ENCODE data around the gene CAPG. TPM values are rescaled to one million over a fixed set of nuclear protein-coding genes. Genes with fewer than 3 reads are reported as not detected.

CAPG gene
- total and polyA plus RNA-seq, 10 of the 15 experiments (the other 5 are each of a cell fraction or from before 2014, with no cell fraction given), result 26.3 to 192 (median 100) TPM

- BruUV-seq (replicated peaks), result no TSS peak
- POLR2A ChIA-PET, result no interaction called here
- ATAC-seq (no peak), FAIRE-seq (no peak), DNase-seq (ENCODE audit: low read depth, low spot score) (no peak)
- WGBS (ENCODE audit: insufficient coverage, insufficient replicate concordance, low lambda C conversion rate, missing lambda C conversion rate), result 80% methylated on average over 5 of the region's 5 CpGs
- RAD21 ChIA-PET (ENCODE audit: unreplicated experiment), result interaction anchor here (0.6 to 1.7 kb wide), 3 partner anchors 80 to 135 kb away, joined by 3 to 5 read pairs (median 4); no protein-coding TSS in a partner anchor
- Histone ChIP-seq H3K4me2 (ENCODE audit: control insufficient read depth, insufficient read depth) (no peak overlapping the region), H3K9me3 (replicated peaks; ENCODE audit: control insufficient read depth, insufficient read depth, low read length) (no peaks in the 10 kb centered on the region), H3K27ac (ENCODE audit: control insufficient read depth, insufficient read depth) (no peak overlapping the region), H3K27me3 (replicated peaks in 1 of 2; ENCODE audit: control insufficient read depth in 2 of 2, insufficient read depth in 2 of 2, low read length in 1 of 2) (no peaks in the 10 kb centered on the region), H4K20me1 (ENCODE audit: control insufficient read depth, insufficient read depth) (no peaks in the 10 kb centered on the region), H3K36me3 (ENCODE audit: control insufficient read depth in 2 of 2, insufficient read depth in 2 of 2, low read length in 1 of 2) (no peaks in the 10 kb centered on the region), H3K4me1 (ENCODE audit: control insufficient read depth, insufficient read depth, low read length) (peaks cover 8% of the 10 kb centered on the region; the same call in 1 of the 2 replicates), H3K9ac (ENCODE audit: control insufficient read depth, insufficient read depth, low read length) (no peak overlapping the region), H3K79me2 (ENCODE audit: control insufficient read depth, insufficient read depth, low read length) (no peaks in the 10 kb centered on the region), H2AFZ (ENCODE audit: control insufficient read depth, low read depth, low read length) (no peak overlapping the region), H3K4me3 (no peak overlapping the region)
- SMC1A ChIA-PET (ENCODE audit: uncharacterized antibody, unreplicated experiment), result interaction anchor here (1.1 kb wide), 1 partner anchor 111 kb away, joined by 3 read pairs; no protein-coding TSS in a partner anchor
- intact Hi-C loops (cut with micrococcal nuclease; ENCODE audit: unreplicated experiment), result no loop called here
- CTCF ChIA-PET, result no interaction called here
- in situ Hi-C loops (cut with MboI), result no loop called here
- TF ChIP-seq CBFB (IDR thresholded peaks at IDR 0.05; ENCODE audit: low read depth), result no peak
- TF ChIP-seq USF2 (IDR thresholded peaks at IDR 0.05; ENCODE audit: borderline replicate concordance, low read depth, low read length), result no peak
- TF ChIP-seq POLR2A (IDR thresholded peaks at IDR 0.05; ENCODE audit: low read depth, low read length), result no peak
- TF ChIP-seq ATF7 (IDR thresholded peaks at IDR 0.05; ENCODE audit: low read depth), result no peak
- TF ChIP-seq NRF1 (conservative IDR thresholded peaks at IDR 0.05; ENCODE audit: low read depth, low read length), result no peak
- no peak for TF ChIP-seq SUZ12 (IDR thresholded peaks at IDR 0.05; ENCODE audit: unreplicated experiment)
- no peak for TF ChIP-seq TARDBP (IDR thresholded peaks at IDR 0.05; ENCODE audit: borderline replicate concordance)
- TF ChIP-seq KLF5 (IDR thresholded peaks at IDR 0.05; ENCODE audit: partially characterized antibody), result no peak
- no peak for TF ChIP-seq BCL3 (IDR thresholded peaks at IDR 0.05; ENCODE audit: borderline replicate concordance, insufficient read depth, low read depth, low read length, poor library complexity, severe bottlenecking)
- no peak for TF ChIP-seq NR2C2 (IDR thresholded peaks at IDR 0.05; ENCODE audit: borderline replicate concordance, control insufficient read depth, insufficient read length, low read depth)
- no peak for TF ChIP-seq ATF2 (IDR thresholded peaks at IDR 0.05; ENCODE audit: low read length)
- TF ChIP-seq REST (IDR thresholded peaks at IDR 0.05; ENCODE audit: low read depth, low read length), result no peak
- TF ChIP-seq CEBPZ (IDR thresholded peaks at IDR 0.05; ENCODE audit: low read depth, low read length), result no peak
- no peak for TF ChIP-seq CBX3 (IDR thresholded peaks at IDR 0.05; ENCODE audit: borderline replicate concordance, low read depth)
- TF ChIP-seq YY1 (IDR thresholded peaks at IDR 0.05; ENCODE audit: low read depth, low read length), result no peak
These were observed 30.6 kb upstream of the CAPG start for GRCh38 chr2:85440729-85441128.
